PC-9 (cell line): ENCODE measurements around the gene ADGRB3. TPM values are rescaled to one million over a fixed set of nuclear protein-coding genes. Genes with fewer than 3 reads are reported as not detected.

ENCODE experiments used
- BruUV-seq: library from RNA; stranded (reverse); fragments of 400-500 nt; replicated peaks from 2 replicates; lab custom pipeline; 2021; lab: Mats Ljungman, UMichigan
- CTCF ChIA-PET: fragments of 300-600 bp; sonication (Branson Sonifier 250); formaldehyde crosslinking; loops from one replicate; lab custom pipeline; 2022; ENCODE audit warnings: antibody characterized with exemption; lab: Charles Lee
- POLR2A ChIA-PET: fragments of 300-600 bp; sonication (Branson Sonifier 250); formaldehyde crosslinking; loops from one replicate; lab custom pipeline; 2022; ENCODE audit warnings: antibody characterized with exemption; ENCODE audit not compliant: unreplicated experiment; lab: Charles Lee
- DNase-seq, 2 experiments: peaks; one replicate each; pipeline versions ENCODE4 v3.0.0 to v3.0.0-alpha.2; 2015 to 2022; ENCODE audit warnings: mixed read lengths in 1 of 2
- H2AFZ ChIP-seq: fragments of 200-600 bp; sonication (generic); 2 replicates; pipeline ENCODE4 v1.8.1; 2017; ENCODE audit warnings: antibody characterized with exemption
- H3F3A ChIP-seq: fragments of 200-600 bp; sonication (generic); 2 replicates; pipeline ENCODE4 v1.8.1; 2017; ENCODE audit warnings: antibody characterized with exemption, mild to moderate bottlenecking, low read depth; ENCODE audit not compliant: insufficient read depth
- H3K27ac ChIP-seq: fragments of 200-600 bp; sonication (generic); 2 replicates; pipeline ENCODE4 v1.6.1; 2016; ENCODE audit warnings: mixed run types
- H3K27me3 ChIP-seq: fragments of 200-600 bp; sonication (generic); 2 replicates; pipeline ENCODE4 v1.6.1; 2016; ENCODE audit warnings: low read depth, mixed run types; ENCODE audit not compliant: insufficient read depth
- H3K36me3 ChIP-seq: fragments of 200-600 bp; sonication (generic); 2 replicates; pipeline ENCODE4 v1.6.1; 2016; ENCODE audit warnings: low read depth, mixed run types
- H3K4me1 ChIP-seq: fragments of 200-600 bp; sonication (generic); replicated peaks from 2 replicates; pipeline ENCODE4 v1.6.1; 2016; ENCODE audit warnings: mixed run types; ENCODE audit not compliant: insufficient read depth
- H3K4me2 ChIP-seq: fragments of 200-600 bp; sonication (generic); 2 replicates; pipeline ENCODE4 v1.6.1; 2017; ENCODE audit warnings: mixed run types
- H3K4me3 ChIP-seq: fragments of 200-600 bp; sonication (generic); 2 replicates; pipeline ENCODE4 v1.6.1; 2016; ENCODE audit warnings: mixed run types
- H3K79me2 ChIP-seq: fragments of 200-600 bp; sonication (generic); 2 replicates; pipeline ENCODE4 v1.6.1; 2017; ENCODE audit warnings: low read depth, mixed run types
- H3K9me2 ChIP-seq: fragments of 200-600 bp; sonication (generic); 2 replicates; pipeline ENCODE4 v1.8.1; 2017; ENCODE audit warnings: mild to moderate bottlenecking; ENCODE audit not compliant: insufficient read depth
- H3K9me3 ChIP-seq: fragments of 200-600 bp; sonication (generic); 2 replicates; pipeline ENCODE4 v1.8.1; 2016; ENCODE audit warnings: low read depth; ENCODE audit not compliant: insufficient read depth
- H4K20me1 ChIP-seq: fragments of 200-600 bp; sonication (generic); 2 replicates; pipeline ENCODE4 v1.8.1; 2017; ENCODE audit not compliant: insufficient read depth
- EZH2 ChIP-seq: fragments of 200-600 bp; sonication (generic); IDR thresholded peaks from 2 replicates; pipeline ENCODE4 v1.8.0; 2017; ENCODE audit warnings: antibody characterized with exemption, low read depth
- intact Hi-C: fragments of 100-400 bp; cut with micrococcal nuclease; formaldehyde crosslinking; loops from one replicate; pipeline ENCODE4 v1.10.0; 2022; ENCODE audit not compliant: unreplicated experiment
- total RNA-seq: library from RNA; stranded (reverse); gene quantifications from 2 replicates; pipeline ENCODE4 v1.2.3, GENCODE V29; 2021
- TF ChIP-seq, protein P1 (sequence below): fragments of 200-600 bp; sonication (generic); conservative IDR thresholded peaks from 2 replicates; pipeline ENCODE4 v1.6.1; 2017; ENCODE audit warnings: mixed run types, antibody characterized with exemption, mild to moderate bottlenecking, moderate library complexity

Gene ADGRB3
- total RNA-seq, 1 experiment from 2014 or later: not detected

DNA sequence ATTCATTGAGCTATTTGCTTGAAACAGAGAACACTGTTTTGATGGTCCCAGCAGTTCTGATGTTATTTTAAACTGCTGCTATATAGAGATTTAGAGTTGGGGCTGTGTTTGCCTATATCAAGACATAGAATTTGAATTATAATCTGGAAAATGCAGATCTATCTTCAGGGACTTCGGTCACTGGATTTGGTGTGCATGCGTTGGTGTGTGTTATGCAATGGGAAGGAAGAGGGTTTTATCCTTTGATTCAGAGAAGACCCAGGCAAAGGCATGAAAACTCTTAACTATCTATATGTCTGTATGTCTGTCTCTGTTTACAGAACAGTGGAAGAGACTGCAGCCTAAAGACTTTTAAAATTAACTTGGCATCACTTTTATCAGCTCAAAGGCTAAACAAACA lies 2.0 kb downstream of the ADGRB3 start:
- intact Hi-C loops: loop anchor here (5.0 kb wide), 1 partner anchor 1570 kb away; no protein-coding TSS in a partner anchor
- peaks cover 15% of the 10 kb centered on the region; the same call in 1 of the 2 replicates for H3K27me3 ChIP-seq

DNA sequence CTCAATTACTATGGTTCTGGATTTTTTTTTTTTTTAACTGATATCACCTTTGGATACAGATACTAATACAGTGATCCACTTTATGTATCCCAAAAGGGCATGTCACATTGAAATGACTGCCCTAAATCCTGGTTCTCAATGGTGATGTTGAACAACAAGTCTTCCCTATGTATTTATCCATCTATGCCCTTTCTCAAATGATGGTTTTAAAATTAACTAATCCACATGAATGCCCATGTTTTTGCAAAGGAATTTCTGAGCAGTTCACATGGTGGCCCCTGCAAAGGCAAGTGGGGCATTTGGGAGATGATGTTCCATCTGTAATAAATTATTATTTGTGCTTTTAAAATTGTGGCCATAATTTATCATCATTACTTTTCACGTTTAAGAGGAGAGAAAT lies 2.7 kb downstream of the ADGRB3 start:
- Histone ChIP-seq H3K9me2 (no peaks in the 10 kb centered on the region), H3K36me3 (no peaks in the 10 kb centered on the region), H3F3A (no peaks in the 10 kb centered on the region), H4K20me1 (no peaks in the 10 kb centered on the region), H3K27me3 (peaks cover 15% of the 10 kb centered on the region; the same call in 1 of the 2 replicates), H3K9me3 (no peaks in the 10 kb centered on the region), H3K27ac (no peak overlapping the region), H3K4me3 (no peak overlapping the region), H2AFZ (no peak overlapping the region), H3K4me2 (no peak overlapping the region), H3K79me2 (no peaks in the 10 kb centered on the region), H3K4me1 (no peaks in the 10 kb centered on the region)
- BruUV-seq: no TSS peak
- intact Hi-C loops: loop anchor here (2.0 to 5.0 kb wide), 3 partner anchors 331 to 1570 kb away; no protein-coding TSS in a partner anchor
- DNase-seq: no peak
- TF ChIP-seq, protein P1, sequence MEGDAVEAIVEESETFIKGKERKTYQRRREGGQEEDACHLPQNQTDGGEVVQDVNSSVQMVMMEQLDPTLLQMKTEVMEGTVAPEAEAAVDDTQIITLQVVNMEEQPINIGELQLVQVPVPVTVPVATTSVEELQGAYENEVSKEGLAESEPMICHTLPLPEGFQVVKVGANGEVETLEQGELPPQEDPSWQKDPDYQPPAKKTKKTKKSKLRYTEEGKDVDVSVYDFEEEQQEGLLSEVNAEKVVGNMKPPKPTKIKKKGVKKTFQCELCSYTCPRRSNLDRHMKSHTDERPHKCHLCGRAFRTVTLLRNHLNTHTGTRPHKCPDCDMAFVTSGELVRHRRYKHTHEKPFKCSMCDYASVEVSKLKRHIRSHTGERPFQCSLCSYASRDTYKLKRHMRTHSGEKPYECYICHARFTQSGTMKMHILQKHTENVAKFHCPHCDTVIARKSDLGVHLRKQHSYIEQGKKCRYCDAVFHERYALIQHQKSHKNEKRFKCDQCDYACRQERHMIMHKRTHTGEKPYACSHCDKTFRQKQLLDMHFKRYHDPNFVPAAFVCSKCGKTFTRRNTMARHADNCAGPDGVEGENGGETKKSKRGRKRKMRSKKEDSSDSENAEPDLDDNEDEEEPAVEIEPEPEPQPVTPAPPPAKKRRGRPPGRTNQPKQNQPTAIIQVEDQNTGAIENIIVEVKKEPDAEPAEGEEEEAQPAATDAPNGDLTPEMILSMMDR: no peak
- no peak for TF ChIP-seq EZH2
- POLR2A ChIA-PET: no interaction called here
- CTCF ChIA-PET: interaction anchor here (0.6 kb wide), 1 partner anchor 1257 kb away, joined by 3 read pairs; no protein-coding TSS in a partner anchor

More for the DNA sequence above, 2.0 kb downstream of the ADGRB3 start:
- Histone ChIP-seq H3K9me3 (no peaks in the 10 kb centered on the region), H3K27ac (no peak overlapping the region), H4K20me1 (no peaks in the 10 kb centered on the region), H3K9me2 (no peaks in the 10 kb centered on the region), H3K4me1 (no peaks in the 10 kb centered on the region), H3K4me2 (no peak overlapping the region), H3F3A (no peaks in the 10 kb centered on the region), H3K4me3 (no peak overlapping the region), H3K36me3 (no peaks in the 10 kb centered on the region), H2AFZ (no peak overlapping the region), H3K79me2 (no peaks in the 10 kb centered on the region)
- BruUV-seq: no TSS peak
- ChIA-PET CTCF (interaction anchor here (0.6 kb wide), 1 partner anchor 1258 kb away, joined by 3 read pairs; no protein-coding TSS in a partner anchor), POLR2A (no interaction called here)
- no peak for DNase-seq
- TF ChIP-seq, protein P1: no peak
- TF ChIP-seq EZH2: no peak

DNA sequence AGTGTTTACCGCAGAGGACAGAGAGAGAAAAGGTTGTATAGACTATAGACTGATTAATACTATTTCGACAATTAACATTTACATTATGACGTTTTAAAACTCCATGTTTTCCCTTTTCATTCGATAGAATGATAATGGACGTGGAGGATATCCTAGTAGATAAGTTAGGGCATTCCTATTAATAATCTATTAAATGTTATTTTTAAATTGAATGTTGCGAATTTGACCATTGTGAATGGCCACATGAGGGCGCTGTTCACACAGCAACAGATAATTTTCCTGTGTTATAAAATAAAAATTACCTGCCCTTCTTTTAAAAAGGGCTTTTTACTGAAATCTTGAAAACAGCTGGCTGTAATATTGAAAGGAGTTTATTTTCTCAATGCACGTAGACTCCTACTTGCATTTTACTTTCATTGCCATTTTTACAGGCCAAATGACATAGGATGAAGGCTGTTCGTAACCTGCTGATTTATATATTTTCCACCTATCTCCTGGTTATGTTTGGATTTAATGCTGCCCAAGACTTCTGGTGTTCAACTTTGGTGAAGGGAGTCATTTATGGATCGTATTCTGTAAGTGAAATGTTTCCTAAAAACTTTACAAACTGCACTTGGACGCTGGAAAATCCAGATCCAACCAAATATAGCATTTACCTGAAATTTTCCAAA lies 3.3 kb downstream of the ADGRB3 start:
- no peaks in the 10 kb centered on the region for H3K36me3 ChIP-seq
- intact Hi-C loops: loop anchor here (2.0 to 5.0 kb wide), 3 partner anchors 330 to 1571 kb away; no protein-coding TSS in a partner anchor
- no peak for TF ChIP-seq EZH2
- TF ChIP-seq, protein P1: peak; percentile 87
- H3K4me3 ChIP-seq: no peak overlapping the region
- no TSS peak for BruUV-seq
- H3K27me3 ChIP-seq: peaks cover 15% of the 10 kb centered on the region; the same call in 1 of the 2 replicates
- H2AFZ ChIP-seq: no peak overlapping the region
- H3K9me2 ChIP-seq: no peaks in the 10 kb centered on the region
- no peak for DNase-seq
- CTCF ChIA-PET: no interaction called here
- H3K79me2 ChIP-seq: no peaks in the 10 kb centered on the region
- H3K27ac ChIP-seq: no peak overlapping the region
- no peaks in the 10 kb centered on the region for H3K9me3 ChIP-seq
- H3K4me1 ChIP-seq: no peaks in the 10 kb centered on the region
- H3K4me2 ChIP-seq: no peak overlapping the region
- no peaks in the 10 kb centered on the region for H4K20me1 ChIP-seq
- H3F3A ChIP-seq: no peaks in the 10 kb centered on the region
- POLR2A ChIA-PET: no interaction called here
